NCI-H146 (cell line): ENCODE data around the gene C1orf21.

ENCODE experiments used
- DNase-seq: peaks from one replicate; lab custom pipeline; 2025; lab: John Stamatoyannopoulos, UW

The C1orf21 gene

GRCh38 chr1:184630679-184631060, 243.8 kb downstream of the C1orf21 start:
- no peak for DNase-seq

GRCh38 chr1:184632415-184633175, 245.8 kb downstream of the C1orf21 start:
- no peak for DNase-seq

GRCh38 chr1:184633785-184634184, 247.0 kb downstream of the C1orf21 start:
- no peak for DNase-seq

GRCh38 chr1:184634296-184634695, 247.5 kb downstream of the C1orf21 start:
- no peak for DNase-seq

GRCh38 chr1:184635347-184635979, 248.6 kb downstream of the C1orf21 start:
- no peak for DNase-seq

- no peak for DNase-seq
Measured at GRCh38 chr1:184635980-184636431, 249.2 kb downstream of the C1orf21 start.

- DNase-seq = no peak
Measured at GRCh38 chr1:184637664-184638240, 250.9 kb downstream of the C1orf21 start.

- DNase-seq = no peak
Measured at GRCh38 chr1:184639205-184639604, 252.4 kb downstream of the C1orf21 start.

GRCh38 chr1:184640505-184640904, 253.7 kb downstream of the C1orf21 start:
- no peak for DNase-seq

- DNase-seq = no peak
Measured at GRCh38 chr1:184641894-184642293, 255.1 kb downstream of the C1orf21 start.

GRCh38 chr1:184643661-184644060, 256.8 kb downstream of the C1orf21 start:
- no peak for DNase-seq

GRCh38 chr1:184644771-184645170, 257.9 kb downstream of the C1orf21 start:
- no peak for DNase-seq

- no peak for DNase-seq
Measured at GRCh38 chr1:184646178-184646701, 259.4 kb downstream of the C1orf21 start.

- no peak for DNase-seq
Measured at GRCh38 chr1:184646824-184647223, 260.0 kb downstream of the C1orf21 start.

- no peak for DNase-seq
Measured at GRCh38 chr1:184647471-184647870, 260.6 kb downstream of the C1orf21 start.

- no peak for DNase-seq
Measured at GRCh38 chr1:184648160-184648855, 261.5 kb downstream of the C1orf21 start.

- no peak for DNase-seq
Measured at GRCh38 chr1:184648856-184649201, 262.0 kb downstream of the C1orf21 start.

GRCh38 chr1:184649451-184649888, 262.6 kb downstream of the C1orf21 start:
- DNase-seq = no peak

- DNase-seq = no peak
Measured at GRCh38 chr1:184650177-184650866, 263.5 kb downstream of the C1orf21 start.

- DNase-seq = no peak
Measured at GRCh38 chr1:184655185-184655584, 268.4 kb downstream of the C1orf21 start.

- DNase-seq = no peak
Measured at GRCh38 chr1:184656221-184656620, 269.4 kb downstream of the C1orf21 start.

GRCh38 chr1:184658055-184658454, 271.2 kb downstream of the C1orf21 start:
- DNase-seq = no peak
